ENCODE results near the gene MYH9. TPM values are rescaled to one million over a fixed set of nuclear protein-coding genes. Genes with fewer than 3 reads are reported as not detected.

The MYH9 gene
- total and polyA plus RNA-seq, 4 donors, result 32.3 to 150 (median 98.7) TPM

- peak overlapping the region; percentile 72 to 77 for H3K27ac ChIP-seq (ENCODE audit: low read depth in 1 of 2, low read length in 2 of 2)
- WGBS, result 82% methylated on average over 2 of the region's 2 CpGs
- H3K9ac ChIP-seq (ENCODE audit: low read depth in 1 of 2, low read length in 2 of 2), result no peak overlapping the region
- H3K4me1 ChIP-seq (ENCODE audit: control insufficient read depth in 4 of 4, insufficient read depth in 4 of 4, low read length in 3 of 4), result peaks cover 39 to 81% (median 69%) of the 10 kb centered on the region in 4 donors
- DNase-seq (ENCODE audit: low spot score), result no peak
- no peaks in the 10 kb centered on the region for H3K9me3 ChIP-seq (ENCODE audit: control insufficient read depth in 4 of 4, low read length in 3 of 4)
- no peak overlapping the region for H3K4me3 ChIP-seq (ENCODE audit: low read depth in 1 of 3, low read length in 3 of 3)
- TF ChIP-seq TAF1 (conservative IDR thresholded peaks at IDR 0.05), result no peak
- no peak for TF ChIP-seq GABPA (IDR thresholded peaks at IDR 0.05 in 1 of 2, conservative IDR thresholded peaks at IDR 0.05 in 1 of 2)
- TF ChIP-seq JUND (IDR thresholded peaks at IDR 0.05), result no peak
- TF ChIP-seq FOXA2 (IDR thresholded peaks at IDR 0.05), result no peak
- no peak for TF ChIP-seq SP1 (IDR thresholded peaks at IDR 0.05)
- no peak for TF ChIP-seq ATF3 (IDR thresholded peaks at IDR 0.05)
- no peak for TF ChIP-seq YY1 (IDR thresholded peaks at IDR 0.05)
- TF ChIP-seq MAX (IDR thresholded peaks at IDR 0.05), result no peak
- TF ChIP-seq HNF4A (conservative IDR thresholded peaks at IDR 0.05), result no peak
- TF ChIP-seq REST (IDR thresholded peaks at IDR 0.05), result no peak
- TF ChIP-seq RXRA (IDR thresholded peaks at IDR 0.05), result no peak
- H3K27me3 ChIP-seq (ENCODE audit: control insufficient read depth in 4 of 4, insufficient read depth in 4 of 4, low read length in 3 of 4), result no peaks in the 10 kb centered on the region
- no peaks in the 10 kb centered on the region for H3K36me3 ChIP-seq (ENCODE audit: control insufficient read depth in 4 of 4, insufficient read depth in 3 of 4, low read depth in 1 of 4, low read length in 3 of 4)
These were observed 15.8 kb downstream of the MYH9 start for GRCh38 chr22:36371920-36372319.

- DNase-seq (ENCODE audit: low spot score), result no peak
- no peaks in the 10 kb centered on the region for H3K36me3 ChIP-seq (ENCODE audit: control insufficient read depth in 4 of 4, insufficient read depth in 3 of 4, low read depth in 1 of 4, low read length in 3 of 4)
- no peak overlapping the region for H3K4me3 ChIP-seq (ENCODE audit: low read depth in 1 of 3, low read length in 3 of 3)
- H3K27me3 ChIP-seq (ENCODE audit: control insufficient read depth in 4 of 4, insufficient read depth in 4 of 4, low read length in 3 of 4), result no peaks in the 10 kb centered on the region
- H3K27ac ChIP-seq (ENCODE audit: low read depth in 1 of 2, low read length in 2 of 2), result peak overlapping the region; percentile 72 to 77
- H3K4me1 ChIP-seq (ENCODE audit: control insufficient read depth in 4 of 4, insufficient read depth in 4 of 4, low read length in 3 of 4), result peaks cover 40 to 79% (median 65%) of the 10 kb centered on the region in 4 donors
- H3K9me3 ChIP-seq (ENCODE audit: control insufficient read depth in 4 of 4, low read length in 3 of 4), result no peaks in the 10 kb centered on the region
- peak overlapping the region in 1 of 2 donors; percentile 11 for H3K9ac ChIP-seq (ENCODE audit: low read depth in 1 of 2, low read length in 2 of 2)
- 20% methylated on average over 11 of the region's 11 CpGs for WGBS
- TF ChIP-seq YY1 (IDR thresholded peaks at IDR 0.05) (no peak), ZBTB33 (IDR thresholded peaks at IDR 0.05) (no peak), HNF4G (IDR thresholded peaks at IDR 0.05) (no peak), RXRA (IDR thresholded peaks at IDR 0.05) (peak in 1 of 2 donors; percentile 21), CTCF (IDR thresholded peaks at IDR 0.05; ENCODE audit: low read depth, low read length, missing input control) (no peak), FOXA2 (IDR thresholded peaks at IDR 0.05) (peak; percentile 67), JUND (IDR thresholded peaks at IDR 0.05) (peak; percentile 53 to 64), ATF3 (IDR thresholded peaks at IDR 0.05) (no peak), EGR1 (IDR thresholded peaks at IDR 0.05; ENCODE audit: low read depth in 2 of 2) (no peak), REST (IDR thresholded peaks at IDR 0.05) (no peak), RAD21 (IDR thresholded peaks at IDR 0.05) (no peak), HNF4A (conservative IDR thresholded peaks at IDR 0.05) (peak; percentile 24 to 44)
These were observed 17.6 kb downstream of the MYH9 start for GRCh38 chr22:36369922-36370791.
